Fibroblast of villous mesenchyme (primary cell): ENCODE data around the gene BANF1. TPM values are rescaled to one million over a fixed set of nuclear protein-coding genes. Genes with fewer than 3 reads are reported as not detected.
A peak's percentile ranks its signal among the peaks of the same experiment; 100 is the strongest.

Source experiments
- DNase-seq: peaks from one replicate; pipeline ENCODE4 v3.0.0-alpha.2; 2010; ENCODE audit warnings: low read depth
- H3K4me3 ChIP-seq: 2 replicates; pipeline ENCODE4 v1.5.1; 2011; ENCODE audit warnings: low read depth, mild to moderate bottlenecking, low read length
- total RNA-seq: library from RNA; depleted of rRNA; stranded (reverse); fragments of >200 nt; gene quantifications from 2 replicates; pipeline ENCODE4 v1.2.3, GENCODE V29; 2012
- TF ChIP-seq, protein P1 (sequence below): IDR thresholded peaks from 2 replicates; pipeline ENCODE4 v1.5.1; 2012; ENCODE audit warnings: low read depth, mild to moderate bottlenecking, low read length; ENCODE audit not compliant: insufficient read depth

BANF1 gene
- total RNA-seq, 1 donor, result 19.9 TPM

DNA sequence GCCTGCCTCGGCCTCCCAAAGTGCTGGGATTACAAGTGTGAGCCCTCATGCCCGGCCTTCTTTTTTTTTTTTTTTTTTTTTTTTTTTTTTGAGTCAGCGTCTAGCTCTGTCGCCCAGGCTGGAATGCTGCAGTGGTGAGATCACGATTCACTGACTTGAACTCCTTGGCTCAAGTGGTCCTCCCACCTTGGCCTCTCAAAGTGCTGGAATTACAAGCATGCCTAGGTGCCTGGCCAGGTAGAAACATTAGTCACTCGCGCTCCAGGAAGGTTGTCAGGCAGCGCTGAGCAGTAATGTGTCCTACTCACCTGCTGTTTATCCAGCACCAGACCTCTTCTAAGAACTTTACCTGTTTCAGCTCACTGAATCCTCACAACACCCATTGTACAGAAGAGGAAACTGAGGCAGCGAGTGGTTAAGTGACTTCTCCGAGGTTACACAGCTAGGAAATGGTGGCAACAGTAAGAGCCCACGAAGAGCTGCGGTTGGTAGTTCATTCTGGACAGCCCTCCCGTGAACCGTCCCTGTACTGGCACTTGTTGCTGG, 9.0 kb downstream of the BANF1 start:
- peak; percentile 15 for DNase-seq
- H3K4me3 ChIP-seq, result no peak overlapping the region
- TF ChIP-seq, protein P1, sequence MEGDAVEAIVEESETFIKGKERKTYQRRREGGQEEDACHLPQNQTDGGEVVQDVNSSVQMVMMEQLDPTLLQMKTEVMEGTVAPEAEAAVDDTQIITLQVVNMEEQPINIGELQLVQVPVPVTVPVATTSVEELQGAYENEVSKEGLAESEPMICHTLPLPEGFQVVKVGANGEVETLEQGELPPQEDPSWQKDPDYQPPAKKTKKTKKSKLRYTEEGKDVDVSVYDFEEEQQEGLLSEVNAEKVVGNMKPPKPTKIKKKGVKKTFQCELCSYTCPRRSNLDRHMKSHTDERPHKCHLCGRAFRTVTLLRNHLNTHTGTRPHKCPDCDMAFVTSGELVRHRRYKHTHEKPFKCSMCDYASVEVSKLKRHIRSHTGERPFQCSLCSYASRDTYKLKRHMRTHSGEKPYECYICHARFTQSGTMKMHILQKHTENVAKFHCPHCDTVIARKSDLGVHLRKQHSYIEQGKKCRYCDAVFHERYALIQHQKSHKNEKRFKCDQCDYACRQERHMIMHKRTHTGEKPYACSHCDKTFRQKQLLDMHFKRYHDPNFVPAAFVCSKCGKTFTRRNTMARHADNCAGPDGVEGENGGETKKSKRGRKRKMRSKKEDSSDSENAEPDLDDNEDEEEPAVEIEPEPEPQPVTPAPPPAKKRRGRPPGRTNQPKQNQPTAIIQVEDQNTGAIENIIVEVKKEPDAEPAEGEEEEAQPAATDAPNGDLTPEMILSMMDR, result no peak

DNA sequence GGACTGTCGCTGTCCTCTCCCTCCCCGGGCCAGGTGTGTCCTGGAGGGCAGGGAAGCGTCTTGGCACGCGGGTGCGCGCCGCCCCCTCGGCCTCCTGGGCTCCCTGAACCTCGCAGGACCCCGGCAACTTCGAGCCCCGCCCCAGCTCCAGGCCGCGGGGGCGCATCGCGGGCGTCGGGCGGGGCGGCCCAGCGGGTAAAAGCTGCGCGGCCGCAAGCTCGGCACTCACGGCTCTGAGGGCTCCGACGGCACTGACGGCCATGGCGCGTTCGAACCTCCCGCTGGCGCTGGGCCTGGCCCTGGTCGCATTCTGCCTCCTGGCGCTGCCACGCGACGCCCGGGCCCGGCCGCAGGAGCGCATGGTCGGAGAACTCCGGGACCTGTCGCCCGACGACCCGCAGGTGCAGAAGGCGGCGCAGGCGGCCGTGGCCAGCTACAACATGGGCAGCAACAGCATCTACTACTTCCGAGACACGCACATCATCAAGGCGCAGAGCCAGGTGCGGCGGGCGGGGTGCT, 9.5 kb downstream of the BANF1 start, which contains the start of gene CST6:
Gene CST6 (plus strand): TSS at position 224 of the 519 bp plus-strand sequence. CDS start 37 bp downstream, at position 261.
- TF ChIP-seq, protein P1, result no peak
- H3K4me3 ChIP-seq, result no peak within 1 kb of the TSS
- no peak for DNase-seq

DNA sequence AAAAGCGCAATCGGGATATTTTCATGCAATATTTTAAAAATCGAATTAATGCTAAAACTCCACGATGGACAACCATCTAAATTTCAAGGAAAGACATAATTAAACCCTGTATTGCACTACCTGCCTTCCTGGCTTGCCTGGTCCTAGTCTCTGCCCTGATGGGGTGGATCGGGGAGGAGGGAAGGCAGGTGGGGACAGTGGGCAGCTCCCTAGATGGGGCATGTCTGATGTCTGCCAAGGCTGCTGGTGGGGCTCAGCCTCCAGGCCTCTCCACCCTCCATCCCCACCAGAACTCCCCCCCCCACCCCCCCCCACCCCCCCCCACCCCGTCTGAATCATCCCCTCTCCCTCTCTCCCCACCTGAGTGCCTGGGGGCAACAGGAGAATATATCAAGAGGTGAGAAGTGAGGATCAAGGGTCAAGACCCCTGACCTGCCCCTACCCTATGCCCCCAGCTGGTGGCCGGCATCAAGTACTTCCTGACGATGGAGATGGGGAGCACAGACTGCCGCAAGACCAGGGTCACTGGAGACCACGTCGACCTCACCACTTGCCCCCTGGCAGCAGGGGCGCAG, 10.2 kb downstream of the BANF1 start:
- DNase-seq, result no peak

DNA sequence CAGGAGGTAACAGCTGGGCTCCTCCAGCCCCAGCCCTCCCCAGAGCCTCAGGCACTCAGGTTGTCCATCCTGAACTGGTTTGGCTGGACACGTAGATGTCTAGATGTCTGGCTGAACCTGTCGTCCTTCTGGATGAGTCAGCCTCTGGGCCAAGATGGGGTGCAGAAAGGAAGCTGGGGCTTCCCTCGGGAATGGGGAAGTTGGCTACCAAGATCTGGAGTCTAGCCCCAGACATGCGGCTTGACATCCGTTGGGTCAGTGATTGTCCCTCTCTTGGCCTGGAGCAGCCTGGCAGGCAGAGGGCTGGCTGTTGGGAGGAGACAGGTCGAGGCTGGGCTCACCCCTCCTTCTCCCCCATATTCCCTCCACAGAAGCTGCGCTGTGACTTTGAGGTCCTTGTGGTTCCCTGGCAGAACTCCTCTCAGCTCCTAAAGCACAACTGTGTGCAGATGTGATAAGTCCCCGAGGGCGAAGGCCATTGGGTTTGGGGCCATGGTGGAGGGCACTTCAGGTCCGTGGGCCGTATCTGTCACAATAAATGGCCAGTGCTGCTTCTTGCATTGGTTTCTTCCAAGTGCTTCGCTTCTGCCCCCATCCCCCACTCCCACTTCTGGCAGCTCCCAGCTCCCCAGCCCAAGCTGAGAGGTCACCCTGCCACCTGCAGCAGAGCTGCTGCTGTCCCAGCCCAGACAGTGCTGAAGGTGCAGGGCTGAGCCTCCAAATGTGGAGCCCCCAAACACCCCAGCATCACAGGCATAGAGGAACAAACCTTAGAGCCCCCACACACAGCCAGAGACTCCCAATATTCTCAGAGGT, 10.9 kb downstream of the BANF1 start:
- DNase-seq, result no peak
- TF ChIP-seq, protein P1, result no peak
- H3K4me3 ChIP-seq, result no peak overlapping the region

More for the DNA sequence above, 10.2 kb downstream of the BANF1 start:
- H3K4me3 ChIP-seq, result no peak overlapping the region
- TF ChIP-seq, protein P1, result no peak

DNA sequence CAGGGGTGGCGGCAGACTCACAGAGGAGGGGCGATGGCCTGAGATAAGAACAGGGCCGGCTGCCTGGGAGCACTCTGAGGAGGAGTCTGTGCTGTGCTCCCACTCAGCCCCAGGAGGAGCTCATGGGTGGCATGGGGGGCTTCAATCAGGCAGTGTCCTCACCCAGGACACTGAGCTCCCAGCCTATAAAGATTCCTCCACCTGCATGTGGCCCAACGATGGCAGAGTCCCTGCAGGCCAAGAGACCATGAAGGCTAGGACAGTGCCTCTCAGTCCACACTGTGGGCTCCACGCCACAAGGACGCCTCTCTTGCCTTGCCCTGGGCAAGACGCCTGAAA, 11.4 kb downstream of the BANF1 start:
- DNase-seq, result no peak
- no peak overlapping the region for H3K4me3 ChIP-seq
- TF ChIP-seq, protein P1, result no peak

DNA sequence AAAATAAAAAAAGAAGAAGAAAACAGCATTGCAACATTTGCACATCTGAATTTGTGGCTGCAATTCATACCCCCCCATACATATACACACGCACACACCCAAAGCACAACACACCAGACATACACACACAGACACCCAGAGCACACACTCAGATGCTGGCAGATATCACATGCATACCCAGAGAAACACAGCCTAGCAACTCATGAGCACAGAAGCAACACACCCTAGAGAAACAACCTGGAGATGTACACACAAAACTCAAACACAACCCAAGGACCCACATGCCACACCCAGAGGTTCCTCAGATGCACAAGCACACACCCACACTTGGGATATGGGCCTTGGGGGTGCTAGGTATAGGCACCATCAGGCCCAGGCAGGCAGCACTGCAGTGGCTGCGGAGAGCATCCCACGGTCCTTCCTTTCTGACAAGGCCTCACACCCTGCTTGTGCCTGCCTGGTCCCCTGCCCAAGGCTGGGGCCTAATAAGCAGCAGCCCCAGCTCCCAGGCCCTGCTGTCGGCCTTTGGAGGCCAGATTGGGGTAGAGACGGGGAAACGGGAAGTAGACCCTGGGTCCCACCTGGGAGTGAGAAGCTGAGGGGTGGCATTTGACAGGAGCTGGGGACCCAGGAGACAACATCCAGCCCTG, 12.6 kb downstream of the BANF1 start:
- TF ChIP-seq, protein P1, result no peak
- no peak for DNase-seq

More for the DNA sequence above, 12.6 kb downstream of the BANF1 start:
- no peak overlapping the region for H3K4me3 ChIP-seq
